GM12878 (cell line): ENCODE data around the gene MGMT. TPM values are rescaled to one million over a fixed set of nuclear protein-coding genes. Genes with fewer than 3 reads are reported as not detected.

Experiments
- ATAC-seq: fragments of 200-7000 bp; cut with Tn5 transposase; 3 replicates; pipeline ENCODE4 v1.9.1; 2020; ENCODE audit warnings: mild to moderate bottlenecking, moderate library complexity
- BruUV-seq: library from RNA; stranded (reverse); fragments of 400-500 nt; replicated peaks from 2 replicates; lab custom pipeline; 2021; lab: Mats Ljungman, UMichigan
- CTCF ChIA-PET: fragments of 300-600 bp; sonication (Branson Sonifier 250); formaldehyde crosslinking; extraction: SDS; loops from one replicate; lab custom pipeline; 2021; ENCODE audit warnings: inconsistent platforms; lab: Yijun Ruan, JAX
- POLR2A ChIA-PET: fragments of 350-600 bp; formaldehyde crosslinking; extraction: SDS; loops from one replicate; lab custom pipeline; 2021; ENCODE audit warnings: inconsistent platforms; lab: Charles Lee
- RAD21 ChIA-PET: fragments of 300-600 bp; sonication (Branson Sonifier 250); formaldehyde crosslinking; loops from one replicate; lab custom pipeline; 2023; ENCODE audit warnings: antibody characterized with exemption; ENCODE audit not compliant: unreplicated experiment; lab: Charles Lee
- SMC1A ChIA-PET: fragments of 300-600 bp; sonication (Branson Sonifier 250); formaldehyde crosslinking; loops from one replicate; lab custom pipeline; 2023; ENCODE audit not compliant: unreplicated experiment, uncharacterized antibody; lab: Charles Lee
- DNase-seq: peaks from one replicate; pipeline ENCODE4 v3.0.0-alpha.2; 2011; ENCODE audit warnings: low read depth, low spot score
- FAIRE-seq: peaks from 3 replicates; lab custom pipeline; 2011; peaks lifted over from hg19 to GRCh38; lab: Jason Lieb, UNC
- H2AFZ ChIP-seq: 2 replicates; pipeline ENCODE4 v1.6.0; 2011; ENCODE audit warnings: low read depth, low read length, control low read depth; ENCODE audit not compliant: control insufficient read depth
- H3K27ac ChIP-seq: 2 replicates; pipeline ENCODE4 v1.5.1; 2011; ENCODE audit warnings: control low read depth; ENCODE audit not compliant: control insufficient read depth, insufficient read depth
- H3K27me3 ChIP-seq, 2 experiments: replicated peaks in 1 of 2; 2 replicates each; pipeline versions ENCODE4 v1.6.0 to v1.6.1; 2011; ENCODE audit warnings: low read length in 1 of 2; ENCODE audit not compliant: control insufficient read depth in 2 of 2, insufficient read depth in 2 of 2
- H3K36me3 ChIP-seq, 2 experiments: 2 replicates each; pipeline ENCODE4 v1.5.1; 2011; ENCODE audit warnings: low read length in 1 of 2; ENCODE audit not compliant: control insufficient read depth in 2 of 2, insufficient read depth in 2 of 2
- H3K4me1 ChIP-seq: 2 replicates; pipeline ENCODE4 v1.6.1; 2011; ENCODE audit warnings: mild to moderate bottlenecking, low read length, moderate library complexity, mixed read lengths; ENCODE audit not compliant: control insufficient read depth, insufficient read depth
- H3K4me2 ChIP-seq: 2 replicates; pipeline ENCODE4 v1.6.0; 2011; ENCODE audit warnings: control low read depth; ENCODE audit not compliant: control insufficient read depth, insufficient read depth
- H3K4me3 ChIP-seq: fragments of 200-600 bp; sonication (generic); 2 replicates; pipeline ENCODE4 v1.5.1; 2016
- H3K79me2 ChIP-seq: 2 replicates; pipeline ENCODE4 v1.6.0; 2011; ENCODE audit warnings: low read length; ENCODE audit not compliant: control insufficient read depth, insufficient read depth
- H3K9ac ChIP-seq: 2 replicates; pipeline ENCODE4 v1.8.0; 2011; ENCODE audit warnings: low read length, control low read depth, mixed read lengths; ENCODE audit not compliant: control insufficient read depth, insufficient read depth
- H3K9me3 ChIP-seq: replicated peaks from 3 replicates; pipeline ENCODE4 v1.5.1; 2011; ENCODE audit warnings: mild to moderate bottlenecking, low read length; ENCODE audit not compliant: control insufficient read depth, insufficient read depth
- H4K20me1 ChIP-seq: 2 replicates; pipeline ENCODE4 v1.6.0; 2011; ENCODE audit not compliant: control insufficient read depth, insufficient read depth
- HCFC1 ChIP-seq: fragments of 150-350 bp; IDR thresholded peaks from 2 replicates; pipeline ENCODE4 v1.6.1; 2014; ENCODE audit warnings: low read length
- NBN ChIP-seq: fragments of 450-650 bp; IDR thresholded peaks from 2 replicates; pipeline ENCODE4 v1.6.1; 2016
- RUNX3 ChIP-seq: IDR thresholded peaks from 2 replicates; pipeline ENCODE4 v1.6.1; 2012; ENCODE audit warnings: low read length, inconsistent platforms
- SMARCA5 ChIP-seq: fragments of 450-650 bp; IDR thresholded peaks from 2 replicates; pipeline ENCODE4 v1.6.1; 2017; ENCODE audit warnings: mild to moderate bottlenecking
- ZBTB40 ChIP-seq: fragments of 450-650 bp; IDR thresholded peaks from 2 replicates; pipeline ENCODE4 v1.6.1; 2016; ENCODE audit warnings: mild to moderate bottlenecking, moderate library complexity, borderline replicate concordance
- WGBS: methylation state at CpG from one replicate; pipeline ENCODE4 v1.1.6; 2016; ENCODE audit warnings: low lambda C conversion rate; ENCODE audit not compliant: insufficient replicate concordance, insufficient coverage; ENCODE audit errors: missing lambda C conversion rate; 5-methylcytosine and 5-hydroxymethylcytosine counted together
- in situ Hi-C: fragments of 300-500 bp; cut with MboI; formaldehyde crosslinking; loops from 9 replicates; pipeline ENCODE4 v1.14.3; 2018; ENCODE audit warnings: mixed read lengths
- intact Hi-C: fragments of 100-400 bp; cut with micrococcal nuclease; formaldehyde crosslinking; loops from one replicate; pipeline ENCODE4 v1.14.2; 2022; ENCODE audit not compliant: unreplicated experiment
- polyA plus RNA-seq, 11 experiments: library from polyadenylated mRNA; depleted of rRNA in 4 of 11; unstranded in 6 of 11; stranded (reverse) in 5 of 11; fragments of >200 nt; fragmentation: Nextera tagmentation in 4 of 11; fragmentation: Illumina TruSeq in 1 of 11; extraction: Ambion mirVana in 4 of 11; extraction: Trizol in 1 of 11; gene quantifications; 1 replicate in 1 of 11; 2 replicates in 10 of 11; pipeline versions ENCODE4 v1.2.1 to v1.2.3, GENCODE V29; 2011 to 2016; ENCODE audit warnings: inconsistent platforms in 2 of 11, missing spikeins in 2 of 11, low read depth in 1 of 11
- total RNA-seq, 4 experiments: library from RNA; depleted of rRNA in 3 of 4; stranded (reverse); fragments of >200 nt in 3 of 4; fragmentation: Illumina TruSeq in 1 of 4; extraction: Trizol in 1 of 4; gene quantifications; 2 replicates each; pipeline versions ENCODE4 v1.2.1 to v1.2.3, GENCODE V29; 2013 to 2021
- TF ChIP-seq, protein P1 (sequence below): fragments of 450-650 bp; IDR thresholded peaks from 2 replicates; pipeline ENCODE4 v1.6.1; 2017; ENCODE audit warnings: borderline replicate concordance
- TF ChIP-seq, protein P2 (sequence below): fragments of 450-650 bp; IDR thresholded peaks from 2 replicates; pipeline ENCODE4 v1.6.1; 2014; ENCODE audit warnings: mild to moderate bottlenecking
- TF ChIP-seq, protein P3 (sequence below): fragments of 450-650 bp; IDR thresholded peaks from 2 replicates; pipeline ENCODE4 v1.6.1; 2016; ENCODE audit warnings: mild to moderate bottlenecking

MGMT gene
- total and polyA plus RNA-seq, 10 of the 15 experiments (the other 5 are each of a cell fraction or from before 2014, with no cell fraction given), result 0.16 to 24.2 (median 13.3) TPM

DNA sequence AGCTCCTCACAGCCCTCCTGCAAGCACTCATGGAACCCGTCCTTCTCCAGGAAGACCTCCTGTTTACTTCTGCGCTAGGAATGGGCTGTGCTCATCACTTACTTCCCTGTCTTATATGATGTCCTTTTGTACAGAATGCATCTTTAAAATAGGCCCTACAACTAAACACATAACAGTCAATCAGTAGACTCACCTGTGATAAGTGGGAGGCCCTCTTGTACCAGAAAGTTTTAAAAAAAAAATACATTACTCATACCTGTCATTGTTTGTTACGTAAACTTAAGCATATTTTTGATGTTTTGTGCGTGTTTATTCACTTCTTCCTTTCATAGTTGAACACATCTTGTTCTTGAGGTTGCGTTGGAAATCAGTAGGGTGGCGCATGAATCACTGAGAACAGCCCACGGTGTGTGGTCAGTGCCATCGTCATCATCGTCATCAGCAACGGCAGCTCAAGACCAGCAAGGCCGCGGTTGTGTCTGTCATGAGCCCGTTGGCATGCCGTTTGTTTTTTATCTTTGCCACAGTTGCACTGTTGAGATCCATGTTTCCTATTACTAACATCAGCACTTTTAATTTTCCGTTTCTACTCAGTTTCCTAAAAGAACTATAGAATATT is 232.8 kb downstream of the MGMT start:
- intact Hi-C loops, result no loop called here
- Histone ChIP-seq H3K79me2 (no peaks in the 10 kb centered on the region), H4K20me1 (no peaks in the 10 kb centered on the region)
- 96% methylated on average over 15 of the region's 15 CpGs for whole genome bisulfite sequencing
- TF ChIP-seq HCFC1 (no peak), NBN (no peak)
- TF ChIP-seq, protein P1, sequence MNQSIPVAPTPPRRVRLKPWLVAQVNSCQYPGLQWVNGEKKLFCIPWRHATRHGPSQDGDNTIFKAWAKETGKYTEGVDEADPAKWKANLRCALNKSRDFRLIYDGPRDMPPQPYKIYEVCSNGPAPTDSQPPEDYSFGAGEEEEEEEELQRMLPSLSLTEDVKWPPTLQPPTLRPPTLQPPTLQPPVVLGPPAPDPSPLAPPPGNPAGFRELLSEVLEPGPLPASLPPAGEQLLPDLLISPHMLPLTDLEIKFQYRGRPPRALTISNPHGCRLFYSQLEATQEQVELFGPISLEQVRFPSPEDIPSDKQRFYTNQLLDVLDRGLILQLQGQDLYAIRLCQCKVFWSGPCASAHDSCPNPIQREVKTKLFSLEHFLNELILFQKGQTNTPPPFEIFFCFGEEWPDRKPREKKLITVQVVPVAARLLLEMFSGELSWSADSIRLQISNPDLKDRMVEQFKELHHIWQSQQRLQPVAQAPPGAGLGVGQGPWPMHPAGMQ, result no peak
- TF ChIP-seq, protein P2, sequence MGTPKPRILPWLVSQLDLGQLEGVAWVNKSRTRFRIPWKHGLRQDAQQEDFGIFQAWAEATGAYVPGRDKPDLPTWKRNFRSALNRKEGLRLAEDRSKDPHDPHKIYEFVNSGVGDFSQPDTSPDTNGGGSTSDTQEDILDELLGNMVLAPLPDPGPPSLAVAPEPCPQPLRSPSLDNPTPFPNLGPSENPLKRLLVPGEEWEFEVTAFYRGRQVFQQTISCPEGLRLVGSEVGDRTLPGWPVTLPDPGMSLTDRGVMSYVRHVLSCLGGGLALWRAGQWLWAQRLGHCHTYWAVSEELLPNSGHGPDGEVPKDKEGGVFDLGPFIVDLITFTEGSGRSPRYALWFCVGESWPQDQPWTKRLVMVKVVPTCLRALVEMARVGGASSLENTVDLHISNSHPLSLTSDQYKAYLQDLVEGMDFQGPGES, result no peak
- TF ChIP-seq, all 136 proteins: peak for 0
- ChIA-PET SMC1A (no interaction called here), RAD21 (no interaction called here), POLR2A (no interaction called here), CTCF (no interaction called here)
- Histone ChIP-seq H3K9ac (no peak overlapping the region), H3K9me3 (no peaks in the 10 kb centered on the region), H3K36me3 (no peaks in the 10 kb centered on the region), H2AFZ (no peak overlapping the region), H3K27me3 (no peaks in the 10 kb centered on the region), H3K4me1 (no peaks in the 10 kb centered on the region), H3K4me3 (no peak overlapping the region), H3K27ac (no peak overlapping the region), H3K4me2 (no peak overlapping the region)
- no peak for DNase-seq
- no TSS peak for BruUV-seq
- ATAC-seq, result no peak
- no peak for FAIRE-seq
- in situ Hi-C loops, result no loop called here

- H3K36me3 ChIP-seq, result no peaks in the 10 kb centered on the region
- H3K27me3 ChIP-seq, result no peaks in the 10 kb centered on the region
- H3K9ac ChIP-seq, result no peak overlapping the region
- no peak for DNase-seq
- no peaks in the 10 kb centered on the region for H3K9me3 ChIP-seq
- 97% methylated on average over 17 of the region's 17 CpGs for WGBS
- intact Hi-C loops, result no loop called here
- H3K4me1 ChIP-seq, result no peaks in the 10 kb centered on the region
- no peak overlapping the region for H3K4me2 ChIP-seq
- ChIA-PET SMC1A (no interaction called here), RAD21 (no interaction called here), POLR2A (no interaction called here), CTCF (no interaction called here)
- H4K20me1 ChIP-seq, result no peaks in the 10 kb centered on the region
- no TSS peak for BruUV-seq
- no peak for ATAC-seq
- in situ Hi-C loops, result no loop called here
- no peak overlapping the region for H2AFZ ChIP-seq
- no peak overlapping the region for H3K4me3 ChIP-seq
- no peak for FAIRE-seq
- H3K79me2 ChIP-seq, result no peaks in the 10 kb centered on the region
- no peak overlapping the region for H3K27ac ChIP-seq
- TF ChIP-seq SMARCA5, result no peak
- TF ChIP-seq, protein P2, result no peak
- no peak for TF ChIP-seq ZBTB40
- TF ChIP-seq, protein P3, sequence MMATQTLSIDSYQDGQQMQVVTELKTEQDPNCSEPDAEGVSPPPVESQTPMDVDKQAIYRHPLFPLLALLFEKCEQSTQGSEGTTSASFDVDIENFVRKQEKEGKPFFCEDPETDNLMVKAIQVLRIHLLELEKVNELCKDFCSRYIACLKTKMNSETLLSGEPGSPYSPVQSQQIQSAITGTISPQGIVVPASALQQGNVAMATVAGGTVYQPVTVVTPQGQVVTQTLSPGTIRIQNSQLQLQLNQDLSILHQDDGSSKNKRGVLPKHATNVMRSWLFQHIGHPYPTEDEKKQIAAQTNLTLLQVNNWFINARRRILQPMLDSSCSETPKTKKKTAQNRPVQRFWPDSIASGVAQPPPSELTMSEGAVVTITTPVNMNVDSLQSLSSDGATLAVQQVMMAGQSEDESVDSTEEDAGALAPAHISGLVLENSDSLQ, result no peak
- no peak for TF ChIP-seq RUNX3
Measured at GRCh38 chr10:129702605-129703004, 235.6 kb downstream of the MGMT start.
